ENCODE data around the gene CELF6.

GRCh38 chr15:72252663-72253299 lies 67.2 kb downstream of the CELF6 start:
- TF ChIP-seq ELF1 (IDR thresholded peaks at IDR 0.05) = no peak
- TF ChIP-seq CTCF (IDR thresholded peaks at IDR 0.05) = no peak
- no peak for TF ChIP-seq POLR2AphosphoS5 (IDR thresholded peaks at IDR 0.05; ENCODE audit: low read depth, low read length)
- no peak for TF ChIP-seq EP300 (IDR thresholded peaks at IDR 0.05; ENCODE audit: borderline replicate concordance in 1 of 2, low read depth in 1 of 2, low read length in 1 of 2)
